Activated naive CD8-positive, alpha-beta T cell (primary cell): Measurements from ENCODE around the gene SOS2.
A peak's percentile ranks its signal among the peaks of the same experiment; 100 is the strongest.
"Not testable (repeated sequence)": the region's sequence is repeated elsewhere in the genome, so short reads cannot be mapped to it uniquely, and the experiment has no call there.

ENCODE experiments used
- H3K27ac Mint-ChIP-seq: one replicate; pipeline ENCODE4 v1.8.0; 2021; ENCODE audit warnings: mixed read lengths
- H3K27me3 Mint-ChIP-seq: one replicate; pipeline ENCODE4 v1.8.0; 2021; ENCODE audit warnings: mixed read lengths
- H3K36me3 Mint-ChIP-seq: one replicate; pipeline ENCODE4 v1.8.0; 2021; ENCODE audit warnings: mixed read lengths
- H3K4me1 Mint-ChIP-seq: one replicate; pipeline ENCODE4 v1.8.0; 2021; ENCODE audit warnings: low read depth, mixed read lengths
- H3K4me3 Mint-ChIP-seq: one replicate; pipeline ENCODE4 v1.8.0; 2021; ENCODE audit warnings: mild to moderate bottlenecking, mixed read lengths
- H3K9me3 Mint-ChIP-seq: one replicate; pipeline ENCODE4 v1.8.0; 2021; ENCODE audit warnings: low read depth, mixed read lengths

The SOS2 gene

DNA sequence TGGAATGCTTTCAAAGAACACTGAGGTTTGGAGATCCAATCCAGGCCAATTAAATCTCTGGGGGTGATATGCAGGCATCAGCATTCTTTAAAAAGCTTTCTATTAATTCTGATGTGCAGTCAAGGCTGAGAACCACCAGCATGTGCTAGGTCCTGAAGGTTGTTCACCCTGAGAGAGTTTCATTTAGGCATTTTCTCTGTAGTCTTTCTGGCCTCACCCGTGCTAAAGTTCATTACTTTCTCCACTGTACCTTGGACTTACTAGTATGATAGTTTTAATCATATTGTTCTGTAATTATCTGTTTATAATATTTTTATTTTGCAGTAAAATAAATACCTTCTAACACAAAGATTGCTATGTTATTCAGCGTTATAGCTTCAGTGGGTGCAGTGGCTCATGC is 32.9 kb downstream of the SOS2 start:
- peaks cover 7% of the 10 kb centered on the region for H3K36me3 Mint-ChIP-seq
- H3K4me3 Mint-ChIP-seq = no peak overlapping the region
- no peaks in the 10 kb centered on the region for H3K9me3 Mint-ChIP-seq

DNA sequence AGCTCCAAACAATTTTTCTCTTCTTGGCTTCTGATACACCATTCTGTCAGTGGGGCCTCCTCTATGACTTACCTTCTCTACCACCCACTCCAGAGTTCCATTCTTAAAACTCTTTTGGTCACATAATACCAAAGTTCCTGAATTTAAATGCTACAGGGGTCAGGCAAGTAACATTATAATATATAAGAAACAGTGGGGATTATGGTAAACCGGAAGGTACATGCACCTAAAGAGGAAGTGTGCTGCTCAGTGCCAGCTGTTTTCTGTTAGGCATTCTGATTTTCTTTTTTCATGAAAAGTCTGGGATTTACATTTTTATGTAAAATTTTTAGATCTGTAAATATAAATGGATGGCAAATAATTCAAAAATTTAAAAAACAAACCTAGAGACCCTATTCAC is 39.9 kb downstream of the SOS2 start:
- H3K36me3 Mint-ChIP-seq = peaks cover 2% of the 10 kb centered on the region
- no peaks in the 10 kb centered on the region for H3K27me3 Mint-ChIP-seq
- no peaks in the 10 kb centered on the region for H3K4me1 Mint-ChIP-seq

More for the DNA sequence above, 32.9 kb downstream of the SOS2 start:
- Mint-ChIP-seq H3K27me3 (no peaks in the 10 kb centered on the region), H3K4me1 (no peaks in the 10 kb centered on the region), H3K27ac (no peak overlapping the region)

DNA sequence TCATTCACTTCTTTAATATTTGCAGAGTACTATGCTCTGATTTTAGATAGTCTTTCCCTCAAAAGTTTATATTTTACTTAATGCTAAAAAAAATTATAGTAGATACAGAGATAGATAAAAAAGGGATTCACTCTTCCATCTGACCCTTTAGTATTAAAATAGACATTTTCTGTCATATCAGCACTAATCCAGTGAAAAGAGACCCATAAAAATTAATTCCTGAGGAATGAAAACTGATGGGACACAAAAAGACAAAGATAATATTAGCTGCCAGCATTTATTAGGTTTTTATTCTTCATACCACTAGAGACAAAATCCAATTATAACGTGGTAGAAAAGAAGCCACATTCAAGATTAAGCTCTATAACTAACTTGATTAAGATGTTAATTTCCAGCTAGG is 45.3 kb downstream of the SOS2 start:
- H3K27ac Mint-ChIP-seq = no peak overlapping the region
- H3K36me3 Mint-ChIP-seq = peaks cover 10% of the 10 kb centered on the region
- H3K9me3 Mint-ChIP-seq = no peaks in the 10 kb centered on the region
- H3K4me3 Mint-ChIP-seq = no peak overlapping the region
- H3K4me1 Mint-ChIP-seq = no peaks in the 10 kb centered on the region
- no peaks in the 10 kb centered on the region for H3K27me3 Mint-ChIP-seq

More for the DNA sequence above, 39.9 kb downstream of the SOS2 start:
- Mint-ChIP-seq H3K27ac (no peak overlapping the region), H3K9me3 (no peaks in the 10 kb centered on the region), H3K4me3 (no peak overlapping the region)

DNA sequence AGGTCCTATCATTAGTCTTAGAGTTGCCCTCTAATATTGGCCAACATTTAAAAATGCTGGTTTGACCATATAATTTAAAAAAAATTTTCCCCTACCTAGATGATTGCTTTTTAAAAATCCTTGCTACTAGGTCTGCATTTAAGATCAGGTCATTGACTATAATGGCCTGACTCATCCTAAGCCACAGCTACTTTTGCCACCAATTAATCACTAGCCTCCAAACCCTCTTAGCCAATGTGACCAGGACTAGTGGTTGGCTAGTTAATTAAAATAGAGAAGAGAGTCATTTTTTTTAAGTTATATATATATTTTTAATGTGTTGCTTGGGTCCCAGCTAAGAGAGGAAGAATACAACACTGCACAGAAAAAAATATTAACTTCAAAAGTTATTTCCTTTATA is 57.5 kb downstream of the SOS2 start:
- Mint-ChIP-seq H3K4me1 (no peaks in the 10 kb centered on the region), H3K4me3 (no peak overlapping the region), H3K9me3 (no peaks in the 10 kb centered on the region), H3K36me3 (peaks cover 10% of the 10 kb centered on the region), H3K27me3 (no peaks in the 10 kb centered on the region), H3K27ac (no peak overlapping the region)

DNA sequence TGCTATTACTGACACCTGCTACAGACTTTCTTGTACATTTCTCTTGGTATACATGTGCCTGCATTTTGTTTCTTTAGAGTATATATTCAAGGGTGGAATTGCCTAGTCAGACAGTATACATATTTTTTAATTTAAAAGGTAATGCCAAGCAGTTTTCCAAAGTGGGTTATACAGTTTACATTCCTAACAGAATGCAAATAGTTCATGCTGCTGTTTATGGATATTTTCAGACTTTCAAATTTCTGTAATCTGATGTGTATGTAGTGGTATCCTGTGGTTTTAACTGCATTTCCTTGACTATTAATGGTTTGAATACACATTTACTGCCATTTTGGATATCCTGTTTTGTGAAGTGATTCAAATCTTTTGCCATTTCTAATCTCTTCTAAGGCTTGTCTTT is 59.5 kb downstream of the SOS2 start:
- Mint-ChIP-seq H3K4me1 (no peaks in the 10 kb centered on the region), H3K36me3 (peaks cover 2% of the 10 kb centered on the region), H3K4me3 (no peak overlapping the region), H3K9me3 (no peaks in the 10 kb centered on the region), H3K27me3 (no peaks in the 10 kb centered on the region), H3K27ac (no peak overlapping the region)

DNA sequence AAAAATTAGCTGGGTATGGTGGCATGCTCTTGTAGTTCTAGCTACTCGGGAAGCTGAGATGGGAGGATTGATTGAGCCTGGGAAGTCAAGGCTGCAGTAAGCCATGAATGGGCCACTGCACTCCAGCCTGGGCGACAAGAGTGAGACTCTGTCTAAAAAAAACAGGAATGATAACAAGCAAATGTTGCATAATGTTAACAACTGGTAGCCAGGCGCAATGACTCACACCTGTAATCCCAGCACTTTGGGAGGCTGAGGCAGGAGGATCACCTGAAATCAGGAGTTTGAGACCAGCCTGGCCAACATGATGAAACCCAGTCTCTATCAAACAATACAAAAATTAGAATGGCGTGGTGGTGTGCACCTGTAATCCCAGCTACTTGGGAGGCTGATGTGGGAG is 64.0 kb downstream of the SOS2 start:
- H3K27ac Mint-ChIP-seq, H3K4me3 Mint-ChIP-seq, H3K9me3 Mint-ChIP-seq, H3K36me3 Mint-ChIP-seq, H3K4me1 Mint-ChIP-seq, H3K27me3 Mint-ChIP-seq: not testable (repeated sequence)

DNA sequence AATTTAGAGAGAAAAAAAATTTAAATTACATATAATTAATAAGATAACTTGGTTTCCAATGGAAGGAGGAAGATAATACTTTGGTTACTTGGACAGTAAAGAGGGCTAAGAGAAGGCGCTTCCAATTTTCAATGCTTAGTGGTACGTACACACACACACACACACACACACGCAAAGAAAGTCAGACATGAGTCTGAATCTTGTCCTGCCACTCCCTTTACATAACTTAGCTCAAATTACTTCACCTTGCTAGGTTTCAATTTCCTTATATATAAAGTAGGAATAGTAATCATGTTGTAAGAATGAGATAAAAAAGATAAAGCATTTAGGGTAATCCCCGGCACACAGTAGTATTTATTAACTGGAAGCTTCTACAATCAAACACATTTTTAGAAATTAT is 75.3 kb downstream of the SOS2 start:
- H3K36me3 Mint-ChIP-seq = peaks cover 13% of the 10 kb centered on the region
- H3K9me3 Mint-ChIP-seq = no peaks in the 10 kb centered on the region
- no peaks in the 10 kb centered on the region for H3K27me3 Mint-ChIP-seq
- H3K4me3 Mint-ChIP-seq = no peak overlapping the region
- H3K27ac Mint-ChIP-seq = no peak overlapping the region
- H3K4me1 Mint-ChIP-seq = no peaks in the 10 kb centered on the region

DNA sequence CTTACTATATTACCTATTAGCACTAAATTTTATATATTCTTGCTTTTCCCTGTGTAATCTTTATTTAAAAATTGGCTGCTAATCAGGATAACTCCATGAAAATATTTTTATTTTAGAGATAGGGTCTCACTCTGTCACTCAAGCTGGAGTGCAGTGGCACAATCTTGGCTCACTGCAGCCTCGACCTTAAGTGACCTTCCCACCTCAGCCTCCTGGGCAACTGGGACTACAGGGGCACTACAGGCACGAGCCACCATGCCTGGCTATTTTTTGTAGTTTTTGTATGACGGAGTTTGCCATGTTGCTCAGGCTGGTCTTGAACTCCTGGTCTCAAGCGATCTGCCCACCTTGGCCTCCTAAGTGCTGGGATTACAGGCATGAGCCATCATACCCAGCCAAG is 82.6 kb downstream of the SOS2 start:
- H3K9me3 Mint-ChIP-seq = no peaks in the 10 kb centered on the region
- H3K4me3 Mint-ChIP-seq = no peak overlapping the region
- peaks cover 14% of the 10 kb centered on the region for H3K36me3 Mint-ChIP-seq
- no peak overlapping the region for H3K27ac Mint-ChIP-seq
- H3K4me1 Mint-ChIP-seq = no peaks in the 10 kb centered on the region
- H3K27me3 Mint-ChIP-seq = no peaks in the 10 kb centered on the region

DNA sequence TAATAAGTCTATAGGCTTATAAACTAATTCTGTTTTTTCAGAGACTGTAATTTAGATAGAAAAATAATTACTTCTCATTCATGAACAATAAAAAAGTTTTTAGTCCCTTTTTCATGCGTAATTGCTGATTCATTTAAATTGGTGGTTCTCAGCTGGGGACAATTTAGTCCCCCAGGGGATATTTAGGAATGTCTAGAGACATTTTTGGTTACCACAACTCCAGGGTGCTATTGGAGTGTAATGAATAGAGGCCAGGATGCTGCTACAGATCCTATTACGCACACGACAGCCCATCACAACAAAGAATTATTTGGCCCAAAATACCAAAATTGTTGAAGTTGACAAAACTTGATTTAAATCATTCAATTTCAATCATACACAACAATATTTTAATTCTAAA is 92.2 kb downstream of the SOS2 start:
- Mint-ChIP-seq H3K27ac (no peak overlapping the region), H3K36me3 (peaks cover 8% of the 10 kb centered on the region), H3K4me3 (no peak overlapping the region), H3K27me3 (no peaks in the 10 kb centered on the region), H3K4me1 (no peaks in the 10 kb centered on the region), H3K9me3 (no peaks in the 10 kb centered on the region)

DNA sequence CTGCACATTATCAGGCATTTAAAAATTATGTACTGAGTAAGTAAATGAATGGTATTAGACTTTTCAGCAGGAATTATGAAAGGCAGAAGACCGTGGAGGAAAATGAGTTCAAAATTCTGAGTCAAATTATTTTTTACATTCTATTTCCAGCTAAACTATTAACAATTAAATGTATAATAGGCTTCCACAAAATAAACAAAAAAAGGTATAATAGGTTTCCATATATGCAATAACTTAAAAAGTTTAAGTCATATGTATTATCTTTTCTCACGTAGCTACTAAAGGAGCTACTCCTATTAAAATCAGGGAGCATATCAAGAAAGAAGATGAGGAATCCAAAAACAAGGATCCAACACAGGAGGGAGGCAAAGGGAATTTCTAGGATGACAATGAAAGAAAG is 103.6 kb downstream of the SOS2 start:
- Mint-ChIP-seq H3K27ac (no peak overlapping the region), H3K36me3 (peaks cover 21% of the 10 kb centered on the region), H3K4me1 (no peaks in the 10 kb centered on the region), H3K4me3 (no peak overlapping the region), H3K9me3 (no peaks in the 10 kb centered on the region), H3K27me3 (no peaks in the 10 kb centered on the region)

DNA sequence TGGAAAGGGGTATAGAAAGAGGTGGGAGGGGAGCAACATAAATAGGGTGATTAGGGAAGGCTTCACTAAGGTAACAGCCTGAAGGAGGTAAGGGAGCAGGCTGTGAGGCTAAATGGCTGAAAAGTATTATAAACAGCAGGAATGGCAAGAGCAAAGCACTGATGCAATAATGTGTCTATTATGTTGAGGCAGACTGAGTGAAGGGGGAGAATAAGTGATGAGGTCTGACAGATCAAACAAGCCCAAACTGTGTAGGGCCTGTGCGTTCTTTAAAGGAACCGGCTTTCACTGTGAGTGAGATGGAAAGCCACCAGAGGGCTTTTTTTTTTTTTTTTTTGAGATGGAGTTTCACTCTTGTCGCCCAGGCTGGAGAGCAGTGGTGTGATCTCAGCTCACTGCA is 108.3 kb downstream of the SOS2 start:
- no peaks in the 10 kb centered on the region for H3K9me3 Mint-ChIP-seq
- H3K27me3 Mint-ChIP-seq = no peaks in the 10 kb centered on the region
- no peak overlapping the region for H3K4me3 Mint-ChIP-seq
- H3K27ac Mint-ChIP-seq = peak overlapping the region; percentile 4
- H3K36me3 Mint-ChIP-seq = peaks cover 18% of the 10 kb centered on the region
- no peaks in the 10 kb centered on the region for H3K4me1 Mint-ChIP-seq

DNA sequence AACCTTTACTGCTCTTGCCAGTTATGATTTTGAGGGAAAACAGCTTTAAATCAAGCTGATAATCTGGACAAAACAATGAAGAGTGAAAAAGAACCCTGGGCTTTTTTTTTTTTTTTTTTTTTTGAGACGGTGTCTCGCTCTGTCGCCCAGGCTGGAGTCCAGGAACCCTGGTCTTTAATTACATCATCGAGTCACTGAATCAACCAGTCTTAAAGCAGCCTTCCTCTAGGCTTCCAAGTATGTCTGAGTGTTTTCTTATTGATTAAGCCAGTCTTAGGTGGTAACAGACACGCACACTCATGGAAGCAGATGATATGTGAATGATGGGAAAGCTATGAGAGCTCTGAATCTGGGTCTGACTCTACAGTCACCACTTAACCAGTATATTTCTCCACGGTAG is 109.1 kb downstream of the SOS2 start:
- Mint-ChIP-seq H3K4me3 (no peak overlapping the region), H3K27me3 (no peaks in the 10 kb centered on the region), H3K9me3 (no peaks in the 10 kb centered on the region), H3K4me1 (peaks cover 2% of the 10 kb centered on the region), H3K27ac (no peak overlapping the region), H3K36me3 (peaks cover 15% of the 10 kb centered on the region)

DNA sequence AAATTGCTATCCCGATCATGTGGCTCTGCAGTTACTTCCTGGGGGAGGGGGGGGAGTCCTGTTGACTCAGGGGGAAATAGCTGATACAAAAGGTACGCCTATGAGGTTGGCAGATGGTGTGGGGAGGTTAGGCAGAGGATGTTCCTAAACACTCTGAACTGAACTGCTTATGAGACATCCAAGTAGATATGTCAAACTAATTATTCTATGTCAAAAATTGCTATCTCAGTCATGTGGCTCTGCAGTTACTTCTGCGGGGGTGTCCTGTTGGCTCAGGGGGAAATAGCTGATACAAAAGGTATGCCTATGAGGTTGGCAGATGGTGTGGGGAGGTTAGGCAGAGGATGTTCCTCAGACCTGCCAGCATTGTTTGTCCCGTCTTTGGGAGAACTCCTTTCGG is 109.9 kb downstream of the SOS2 start:
- Mint-ChIP-seq H3K4me1 (peaks cover 8% of the 10 kb centered on the region), H3K27ac (no peak overlapping the region), H3K36me3 (peaks cover 13% of the 10 kb centered on the region), H3K9me3 (no peaks in the 10 kb centered on the region), H3K27me3 (no peaks in the 10 kb centered on the region), H3K4me3 (no peak overlapping the region)

DNA sequence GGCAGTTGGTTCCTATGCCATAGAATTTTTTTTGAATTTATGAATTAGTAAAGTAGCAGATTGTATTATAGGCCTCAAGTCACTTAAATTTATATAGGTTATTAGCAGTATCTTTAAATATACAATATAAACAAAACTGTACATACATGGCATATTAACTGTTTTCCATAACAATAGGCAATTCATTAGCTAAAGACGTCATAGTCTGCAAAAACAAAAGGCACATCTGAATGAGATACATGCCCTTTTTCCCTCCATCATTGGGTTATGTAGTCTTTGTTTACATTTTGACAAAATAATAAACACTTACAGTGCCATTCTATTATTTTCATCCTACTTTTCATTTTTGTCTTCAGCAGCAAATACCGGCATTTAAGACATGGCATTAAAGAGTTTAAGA is 113.9 kb downstream of the SOS2 start:
- Mint-ChIP-seq H3K9me3 (no peaks in the 10 kb centered on the region), H3K36me3 (peaks cover 8% of the 10 kb centered on the region), H3K27ac (no peak overlapping the region), H3K4me3 (no peak overlapping the region), H3K4me1 (peaks cover 28% of the 10 kb centered on the region), H3K27me3 (no peaks in the 10 kb centered on the region)

DNA sequence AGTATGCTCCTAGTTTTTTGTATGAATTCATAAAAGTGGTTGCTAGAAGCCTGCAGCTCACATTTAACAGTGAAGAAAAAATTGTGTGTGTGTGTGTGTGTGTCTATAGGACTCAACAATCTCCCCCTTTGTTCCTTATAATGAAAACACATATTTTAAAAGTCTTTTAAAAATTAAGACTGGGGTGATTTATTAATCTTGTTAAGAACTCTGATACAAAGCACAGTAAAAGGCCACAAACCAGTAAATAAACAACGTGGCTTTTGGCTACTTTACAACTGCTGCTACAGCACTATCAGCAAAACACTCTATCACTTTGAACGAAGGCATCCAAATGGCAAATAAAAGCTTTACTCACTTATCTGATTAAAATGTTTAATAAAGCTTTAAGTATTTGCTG is 114.4 kb downstream of the SOS2 start:
- no peaks in the 10 kb centered on the region for H3K27me3 Mint-ChIP-seq
- peak overlapping the region; percentile 96 for H3K27ac Mint-ChIP-seq
- no peaks in the 10 kb centered on the region for H3K9me3 Mint-ChIP-seq
- peaks cover 28% of the 10 kb centered on the region for H3K4me1 Mint-ChIP-seq
- H3K4me3 Mint-ChIP-seq = peak overlapping the region; percentile 92
- peaks cover 8% of the 10 kb centered on the region for H3K36me3 Mint-ChIP-seq

DNA sequence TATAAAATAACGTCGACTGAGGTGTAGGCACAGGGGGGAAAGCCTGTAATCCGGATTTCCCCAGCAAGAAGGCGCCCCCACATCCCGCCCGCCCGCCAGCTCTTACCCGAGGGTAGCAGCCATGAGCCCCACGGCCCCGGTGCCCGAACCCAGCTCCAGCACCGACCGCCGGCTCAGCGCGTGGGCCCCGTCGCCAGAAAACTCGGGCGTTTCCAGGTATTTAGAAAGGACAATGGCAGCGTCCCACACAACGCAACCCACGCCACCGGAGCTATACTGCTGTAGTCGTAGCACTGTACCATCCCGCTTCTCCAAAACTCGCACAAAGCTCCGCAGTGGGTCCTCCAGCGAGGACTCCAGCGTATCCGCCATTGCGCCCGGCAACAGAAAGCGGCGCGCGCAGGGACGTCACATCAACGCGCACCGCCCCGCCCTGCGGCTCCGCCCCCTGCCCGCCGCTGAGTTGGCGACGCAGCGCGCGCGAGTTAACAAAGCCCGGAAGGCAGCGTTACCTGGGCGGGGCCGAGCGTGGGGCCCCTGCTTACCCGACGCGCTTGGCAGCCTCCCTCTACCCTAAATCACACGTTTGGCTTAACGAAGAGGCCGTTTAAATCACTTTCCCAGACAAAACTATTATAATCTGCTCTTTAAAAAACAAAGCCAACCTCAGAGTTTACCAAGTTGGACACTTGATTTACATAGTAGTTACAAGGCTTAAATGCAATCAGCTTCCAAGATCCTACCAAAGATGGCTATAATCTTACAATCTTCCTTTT is 115.0 kb downstream of the SOS2 start, which contains the start of gene VCPKMT:
TSS of gene VCPKMT (minus strand) at position 392 of the 776 bp plus-strand sequence. CDS start at position 372, 20 bp downstream.
- Mint-ChIP-seq H3K27me3 (no peaks in the 10 kb centered on the region), H3K36me3 (peaks cover 8% of the 10 kb centered on the region), H3K27ac (peak within 1 kb of the TSS; percentile 96), H3K4me3 (peak within 1 kb of the TSS; percentile 92), H3K9me3 (no peaks in the 10 kb centered on the region), H3K4me1 (peaks cover 28% of the 10 kb centered on the region)
